Measurements from ENCODE around the gene C16orf96. TPM values are rescaled to one million over a fixed set of nuclear protein-coding genes. Genes with fewer than 3 reads are reported as not detected.
A peak's percentile ranks its signal among the peaks of the same experiment; 100 is the strongest.

Gene C16orf96
- total RNA-seq, 2 experiments from 2014 or later: 0.14 TPM; not detected in 1

DNA sequence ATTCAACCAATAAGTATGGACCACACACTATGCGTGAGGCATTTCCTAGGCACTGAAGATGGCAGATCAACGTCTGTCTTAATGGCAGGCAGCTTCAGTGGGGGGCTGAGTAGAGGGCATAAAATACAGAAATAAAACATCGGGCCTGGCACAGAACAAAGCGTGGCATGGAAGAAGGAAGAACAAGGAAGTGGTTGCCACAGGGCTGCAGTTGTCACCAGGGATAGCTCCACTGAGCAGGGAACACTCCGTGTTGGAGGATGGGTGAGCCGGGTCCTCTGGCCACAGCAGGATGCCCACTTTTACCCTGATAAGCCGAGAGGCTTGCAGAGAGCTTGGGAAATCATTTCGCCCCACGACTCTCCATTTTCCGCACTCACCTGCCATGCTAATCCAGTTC is 23.9 kb upstream of the C16orf96 start:
- Mint-ChIP-seq H3K9me3 (ENCODE audit: low read depth) (no peaks in the 10 kb centered on the region), H3K4me1 (peaks cover 61% of the 10 kb centered on the region), H3K4me3 (no peak overlapping the region), H3K36me3 (peaks cover 7% of the 10 kb centered on the region), H3K27ac (no peak overlapping the region), H3K27me3 (no peaks in the 10 kb centered on the region)
- CTCF ChIA-PET: interaction anchor here (1.0 to 3.0 kb wide), 5 partner anchors 17 to 53 kb away, joined by 3 to 14 read pairs (median 4); no protein-coding TSS in a partner anchor
- no peak for DNase-seq
- no peak for ATAC-seq

DNA sequence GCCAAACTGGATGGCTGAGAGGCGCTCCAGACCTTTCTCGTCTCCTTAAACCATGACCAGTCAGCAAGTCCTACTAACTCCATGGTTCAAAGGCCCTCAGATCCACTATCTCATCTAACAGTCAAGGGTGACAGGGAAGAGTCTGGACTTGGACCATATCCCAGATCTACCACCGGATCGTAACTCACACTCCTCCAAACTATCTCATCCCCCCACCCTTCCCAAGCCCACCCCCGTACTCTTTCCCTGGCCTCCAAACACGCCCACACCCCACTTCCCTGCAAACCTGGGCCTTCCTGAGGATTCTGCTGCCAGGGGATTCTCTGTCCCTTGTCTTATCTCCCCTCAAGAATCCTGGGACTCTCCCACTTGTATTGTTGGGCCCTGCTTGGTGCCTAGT is 22.6 kb upstream of the C16orf96 start:
- H3K27me3 Mint-ChIP-seq: no peaks in the 10 kb centered on the region
- CTCF ChIA-PET: interaction anchor here (1.0 to 3.0 kb wide), 3 partner anchors 16 to 28 kb away, joined by 4 to 14 read pairs (median 6); no protein-coding TSS in a partner anchor
- H3K4me3 Mint-ChIP-seq: no peak overlapping the region

DNA sequence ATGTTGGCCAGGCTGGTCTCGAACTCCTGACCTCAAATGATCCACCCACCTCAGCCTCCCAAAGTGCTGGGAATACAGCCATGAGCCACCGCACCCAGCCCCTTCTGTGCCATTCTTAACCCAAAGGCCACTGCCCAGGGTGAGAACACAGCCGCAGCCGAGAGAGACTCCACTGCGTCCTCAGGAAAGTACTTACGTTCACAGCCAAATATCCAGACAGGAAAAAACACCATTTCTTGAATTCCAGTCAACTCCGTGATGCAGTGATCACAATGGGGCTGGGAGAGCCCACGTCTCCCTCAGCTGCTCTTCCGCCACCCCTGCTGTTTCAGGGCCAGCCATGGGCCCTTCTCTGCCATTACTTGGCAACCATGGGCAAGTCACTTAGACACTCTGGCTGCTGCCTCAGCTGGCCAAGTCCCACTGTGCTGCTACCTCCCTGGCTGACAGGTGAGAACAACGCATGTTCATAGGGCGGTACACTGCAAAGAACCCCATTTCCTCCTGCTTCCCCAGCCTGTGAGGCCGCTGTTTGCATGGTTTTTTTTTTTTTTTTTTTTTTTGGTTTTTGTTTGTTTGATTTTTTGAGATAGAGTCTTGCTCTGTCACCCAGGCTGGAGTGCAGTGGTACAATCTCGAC is 21.9 kb upstream of the C16orf96 start:
- no peaks in the 10 kb centered on the region for H3K27me3 Mint-ChIP-seq
- no peaks in the 10 kb centered on the region for H3K9me3 Mint-ChIP-seq (ENCODE audit: low read depth)
- peaks cover 53% of the 10 kb centered on the region for H3K4me1 Mint-ChIP-seq
- DNase-seq (no peak), ATAC-seq (no peak)
- peaks cover 9% of the 10 kb centered on the region for H3K36me3 Mint-ChIP-seq
- CTCF ChIA-PET: interaction anchor here (3.3 kb wide), 1 partner anchor 13 kb away, joined by 22 read pairs; no protein-coding TSS in a partner anchor
- no peak overlapping the region for H3K27ac Mint-ChIP-seq
- no peak overlapping the region for H3K4me3 Mint-ChIP-seq

More for the DNA sequence above, 22.6 kb upstream of the C16orf96 start:
- H3K4me1 Mint-ChIP-seq: peaks cover 55% of the 10 kb centered on the region
- DNase-seq: no peak
- ATAC-seq: no peak
- H3K36me3 Mint-ChIP-seq: peaks cover 7% of the 10 kb centered on the region
- no peak overlapping the region for H3K27ac Mint-ChIP-seq
- H3K9me3 Mint-ChIP-seq (ENCODE audit: low read depth): no peaks in the 10 kb centered on the region

DNA sequence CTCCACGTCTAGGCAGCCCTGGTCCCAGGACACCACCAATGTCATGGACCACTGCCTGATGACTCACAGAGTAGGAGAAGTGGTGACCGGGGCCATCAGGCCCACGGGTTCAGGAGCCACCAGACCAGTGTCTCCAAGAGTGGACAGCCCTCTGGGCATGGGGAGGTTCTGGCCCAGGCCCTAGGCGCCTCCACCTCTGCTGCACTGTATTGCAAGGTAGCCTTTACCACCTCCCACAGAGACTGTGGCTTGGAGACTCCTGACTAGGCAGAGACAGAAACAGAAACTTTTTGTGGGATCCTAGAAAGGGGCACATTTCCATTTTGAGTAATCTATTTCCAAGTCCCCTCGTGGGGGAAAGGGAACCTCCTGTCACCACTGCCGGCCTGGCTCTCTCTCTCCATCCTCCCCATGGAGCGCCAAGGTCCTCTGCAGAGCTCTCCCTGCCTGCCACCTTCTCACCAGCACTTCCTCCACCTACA is 20.5 kb upstream of the C16orf96 start:
- ATAC-seq (peak; percentile 21), DNase-seq (peak; percentile 47)
- H3K4me1 Mint-ChIP-seq: peaks cover 43% of the 10 kb centered on the region
- H3K9me3 Mint-ChIP-seq (ENCODE audit: low read depth): peaks cover 6% of the 10 kb centered on the region
- no peaks in the 10 kb centered on the region for H3K27me3 Mint-ChIP-seq
- H3K4me3 Mint-ChIP-seq: peak overlapping the region; percentile 10
- peak overlapping the region; percentile 52 for H3K27ac Mint-ChIP-seq
- H3K36me3 Mint-ChIP-seq: peaks cover 16% of the 10 kb centered on the region
- CTCF ChIA-PET: interaction anchor here (0.8 to 3.3 kb wide), 6 partner anchors 10 to 60 kb away, joined by 3 to 22 read pairs (median 4); partner anchors contain the start of gene HMOX2

DNA sequence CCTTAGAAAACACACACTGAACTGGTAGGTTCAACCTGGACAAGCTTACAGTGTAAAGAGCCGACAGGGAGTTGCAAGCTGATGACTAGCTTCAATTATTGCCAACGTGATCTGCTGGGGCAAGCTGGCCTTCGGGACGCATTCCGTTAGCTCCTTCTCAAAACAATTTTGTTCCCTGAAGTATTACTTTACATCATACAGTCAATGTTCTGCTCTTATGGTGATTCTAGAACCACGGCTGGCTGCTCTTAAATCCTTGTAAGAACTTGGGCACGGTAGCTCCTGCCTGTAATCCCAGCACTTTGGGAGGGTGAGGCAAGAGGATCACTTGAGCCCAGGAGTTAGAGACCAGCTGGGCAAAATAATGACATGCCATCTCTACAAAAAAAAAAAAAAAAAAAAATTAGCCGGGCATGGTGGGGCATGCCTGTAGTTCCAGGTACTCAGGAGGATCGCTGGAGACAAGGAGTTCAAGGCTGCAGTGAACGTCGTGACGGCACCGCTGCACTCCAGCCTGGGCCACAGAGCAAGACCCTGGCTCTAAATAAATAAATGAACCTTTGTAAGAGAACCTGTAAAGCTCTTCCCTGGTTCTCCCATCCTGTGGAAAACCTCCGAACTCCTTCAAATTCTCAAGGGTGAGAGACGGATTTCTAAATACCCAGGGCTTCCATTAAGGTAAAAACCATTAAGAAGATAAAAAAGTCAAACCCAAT is 19.6 kb upstream of the C16orf96 start:
- ATAC-seq: no peak
- peak overlapping the region; percentile 44 for H3K27ac Mint-ChIP-seq

DNA sequence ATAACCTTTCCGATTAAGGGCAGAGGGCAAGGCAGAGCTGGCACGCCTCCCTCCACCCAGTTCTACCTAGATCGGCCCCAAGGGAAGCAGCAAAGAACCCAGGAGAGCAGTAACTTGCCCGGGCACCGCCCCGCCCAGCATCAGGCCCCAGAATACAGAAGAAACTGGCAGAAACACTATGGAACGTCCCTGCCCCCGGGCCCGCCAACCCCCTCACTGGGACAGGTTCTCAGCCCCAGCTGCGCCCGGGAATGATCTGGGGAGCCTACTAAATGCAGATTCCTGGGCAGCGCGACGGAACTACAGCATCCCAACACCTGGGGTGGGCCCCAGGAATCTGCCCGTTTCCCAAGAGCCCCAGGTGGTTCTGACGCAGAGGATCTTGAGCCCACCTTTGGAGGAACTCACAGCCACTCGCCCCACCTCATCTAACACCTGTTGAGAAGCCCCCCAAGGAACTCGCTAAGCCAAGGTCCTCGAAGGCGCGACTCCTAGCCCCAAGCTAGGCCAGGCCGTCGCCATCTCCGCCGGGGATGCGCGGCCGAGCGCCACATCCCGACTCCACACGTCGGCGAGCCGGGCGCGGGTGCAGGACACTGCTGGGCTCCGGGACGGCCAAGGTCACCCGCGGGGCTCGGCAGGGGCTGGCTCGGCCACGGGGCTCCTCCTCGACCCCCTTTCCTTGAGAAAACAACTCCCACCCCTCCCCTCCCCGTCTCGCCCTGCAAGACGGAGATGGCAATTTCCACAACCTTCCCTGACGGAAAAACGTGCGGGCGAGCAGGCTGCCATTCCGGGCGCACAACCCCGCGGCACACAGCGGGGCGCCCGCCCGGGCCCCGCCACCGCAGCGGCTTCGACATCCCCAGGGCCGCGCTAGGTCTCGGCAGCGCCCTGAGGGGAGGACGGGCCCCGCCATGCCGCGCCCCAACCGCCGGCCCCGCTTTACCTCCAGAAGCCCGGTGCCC is 18.5 kb upstream of the C16orf96 start:
- Mint-ChIP-seq H3K4me3 (peak overlapping the region; percentile 65), H3K4me1 (peaks cover 39% of the 10 kb centered on the region), H3K9me3 (ENCODE audit: low read depth) (peaks cover 9% of the 10 kb centered on the region), H3K36me3 (peaks cover 13% of the 10 kb centered on the region), H3K27me3 (no peaks in the 10 kb centered on the region), H3K27ac (peak overlapping the region; percentile 44)
- CTCF ChIA-PET: interaction anchor here (1.0 to 3.3 kb wide), 8 partner anchors 8 to 86 kb away, joined by 3 to 22 read pairs (median 10); partner anchors contain the start of gene MGRN1
- ATAC-seq: peak; percentile 46
- no peak for DNase-seq

More for the DNA sequence above, 19.6 kb upstream of the C16orf96 start:
- CTCF ChIA-PET: interaction anchor here (0.8 to 3.3 kb wide), 6 partner anchors 11 to 61 kb away, joined by 3 to 22 read pairs (median 4); partner anchors contain the start of gene HMOX2
- peak overlapping the region; percentile 65 for H3K4me3 Mint-ChIP-seq
- H3K36me3 Mint-ChIP-seq: peaks cover 16% of the 10 kb centered on the region
- no peaks in the 10 kb centered on the region for H3K27me3 Mint-ChIP-seq
- peaks cover 9% of the 10 kb centered on the region for H3K9me3 Mint-ChIP-seq (ENCODE audit: low read depth)
- DNase-seq: no peak
- H3K4me1 Mint-ChIP-seq: peaks cover 43% of the 10 kb centered on the region

DNA sequence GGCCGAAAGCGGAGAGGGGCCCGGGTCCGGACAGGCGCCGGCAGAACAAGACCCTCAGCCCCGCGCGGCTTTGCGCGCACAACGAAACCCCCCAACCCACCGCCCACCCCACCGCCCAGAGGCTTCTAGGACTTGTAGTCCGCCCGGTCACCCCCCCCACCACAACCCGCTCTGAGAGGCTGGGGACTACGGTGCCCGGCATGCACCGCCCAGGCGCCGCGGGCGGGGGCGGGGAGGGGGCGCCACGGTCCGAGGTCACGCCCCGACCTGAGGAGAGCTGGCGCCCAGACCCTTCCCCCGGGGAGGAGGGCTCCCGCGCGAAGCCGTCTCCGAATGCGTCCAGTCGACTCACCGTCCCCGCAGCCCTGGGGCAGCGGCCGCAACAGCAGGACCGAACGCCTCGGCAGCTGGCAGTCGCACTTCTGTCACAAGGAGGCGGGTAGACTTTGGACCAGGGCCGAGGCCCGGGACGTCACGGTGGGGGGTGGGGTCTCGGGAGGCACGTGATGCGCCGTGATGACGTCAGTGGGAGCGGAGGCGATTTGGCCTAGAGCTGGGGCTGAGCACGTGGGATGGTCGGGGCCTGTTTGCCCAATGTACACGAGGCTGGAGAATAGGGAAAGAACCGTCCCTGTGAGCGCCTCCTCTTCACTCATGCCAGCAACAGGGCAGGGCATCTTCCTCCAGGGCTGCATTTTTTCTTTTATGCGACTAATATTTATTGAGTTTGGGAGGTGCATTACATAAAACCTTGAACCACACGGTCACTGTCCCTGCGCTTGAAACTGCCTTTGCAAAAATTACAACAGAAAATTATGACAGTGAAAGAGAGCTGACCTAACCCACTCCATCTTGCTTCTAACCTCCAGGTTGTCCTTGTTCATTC is 17.5 kb upstream of the C16orf96 start, which contains the start of gene CDIP1:
CDIP1 (minus strand) TSS at position 424 of the 886 bp plus-strand sequence. CDS start 24,643 bp downstream, outside the sequence.
- Mint-ChIP-seq H3K36me3 (peaks cover 13% of the 10 kb centered on the region), H3K9me3 (ENCODE audit: low read depth) (peaks cover 9% of the 10 kb centered on the region), H3K27me3 (no peaks in the 10 kb centered on the region), H3K4me1 (peaks cover 37% of the 10 kb centered on the region), H3K27ac (peak within 1 kb of the TSS; percentile 72), H3K4me3 (peak within 1 kb of the TSS; percentile 67)
- DNase-seq (peak; percentile 97), ATAC-seq (peak; percentile 85)
- CTCF ChIA-PET: interaction anchor here (0.6 to 3.3 kb wide), 9 partner anchors 9 to 85 kb away, joined by 3 to 17 read pairs (median 6); partner anchors contain the start of gene MGRN1

DNA sequence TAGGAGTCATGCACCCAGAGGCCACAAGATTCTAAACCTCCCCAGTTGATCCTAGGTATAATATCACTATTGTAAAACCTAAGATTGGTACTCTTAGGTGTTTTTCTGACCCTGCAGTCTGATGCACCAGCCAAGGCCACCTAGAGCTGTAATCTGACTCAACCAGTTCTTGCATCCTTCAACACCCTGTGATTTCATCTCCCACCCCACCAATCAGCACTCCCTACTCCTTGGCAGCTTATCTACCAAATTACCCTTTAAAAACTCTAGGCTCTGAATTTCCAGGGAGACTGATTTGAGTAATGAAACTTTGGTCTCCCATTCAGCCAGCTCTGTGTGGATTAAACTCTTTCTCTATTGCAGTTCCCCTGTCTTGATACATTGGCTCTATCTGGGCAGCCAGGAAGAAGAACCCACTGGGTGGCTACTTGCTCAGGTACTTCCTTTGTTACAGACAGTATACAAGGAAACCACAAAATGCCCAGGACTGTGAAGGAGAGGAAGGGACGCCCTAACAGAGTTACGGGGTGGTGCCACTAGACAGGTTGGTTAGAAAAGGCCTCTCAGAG is 16.3 kb upstream of the C16orf96 start:
- DNase-seq (no peak), ATAC-seq (no peak)
- no peak overlapping the region for H3K27ac Mint-ChIP-seq
- peaks cover 12% of the 10 kb centered on the region for H3K36me3 Mint-ChIP-seq
- H3K9me3 Mint-ChIP-seq (ENCODE audit: low read depth): peaks cover 9% of the 10 kb centered on the region
- H3K27me3 Mint-ChIP-seq: peaks cover 2% of the 10 kb centered on the region
- peaks cover 32% of the 10 kb centered on the region for H3K4me1 Mint-ChIP-seq
- CTCF ChIA-PET: interaction anchor here (1.5 to 3.3 kb wide), 4 partner anchors 9 to 62 kb away, joined by 4 to 17 read pairs (median 10); no protein-coding TSS in a partner anchor
- H3K4me3 Mint-ChIP-seq: no peak overlapping the region

DNA sequence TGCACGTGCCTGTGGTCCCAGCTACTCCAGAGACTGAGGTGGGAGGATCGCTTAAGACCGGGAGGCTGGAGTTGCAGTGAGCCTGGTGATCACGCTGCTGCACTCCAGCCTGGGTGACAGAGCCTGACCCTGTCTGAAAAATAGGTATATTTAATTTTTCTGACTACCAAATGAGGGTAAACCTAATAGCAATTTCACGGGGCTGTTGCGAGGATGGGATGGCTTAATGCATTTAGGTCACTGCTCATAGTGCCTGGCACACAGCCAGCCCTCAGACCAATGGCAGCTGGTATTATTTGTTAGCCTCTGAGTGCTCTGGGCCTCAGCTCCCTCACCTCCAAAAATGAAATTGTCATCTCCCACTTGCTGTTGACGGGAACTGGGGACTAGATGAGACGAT is 11.7 kb upstream of the C16orf96 start:
- ATAC-seq: no peak
- H3K9me3 Mint-ChIP-seq (ENCODE audit: low read depth): peaks cover 9% of the 10 kb centered on the region
- H3K27ac Mint-ChIP-seq: no peak overlapping the region
- H3K4me1 Mint-ChIP-seq: peaks cover 5% of the 10 kb centered on the region
- H3K27me3 Mint-ChIP-seq: peaks cover 3% of the 10 kb centered on the region
- peaks cover 7% of the 10 kb centered on the region for H3K36me3 Mint-ChIP-seq
- no peak overlapping the region for H3K4me3 Mint-ChIP-seq
- DNase-seq: no peak
- CTCF ChIA-PET: interaction anchor here (1.0 to 1.7 kb wide), 2 partner anchors 38 to 53 kb away, joined by 3 read pairs; no protein-coding TSS in a partner anchor

DNA sequence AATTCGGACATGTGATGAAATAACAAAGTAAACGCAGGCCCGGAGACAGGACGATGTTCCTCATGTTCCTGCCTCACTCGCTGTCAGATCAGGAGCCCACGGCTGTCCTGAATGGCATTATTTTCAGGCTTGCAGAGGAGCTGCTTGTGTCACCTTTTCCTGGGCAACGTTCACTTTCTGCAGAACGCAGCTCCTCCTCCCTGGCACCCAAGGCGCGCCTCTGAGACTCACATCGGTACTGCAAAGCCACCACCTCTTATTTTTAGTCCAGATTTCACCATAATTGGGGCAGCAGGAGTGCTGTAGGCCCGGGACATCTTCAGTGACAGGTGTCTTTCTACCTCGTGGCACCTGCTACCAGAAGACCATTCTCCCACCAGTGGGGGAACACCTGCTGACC is 8.0 kb upstream of the C16orf96 start:
- H3K27me3 Mint-ChIP-seq: peaks cover 7% of the 10 kb centered on the region
- DNase-seq (no peak), ATAC-seq (no peak)
- peaks cover 5% of the 10 kb centered on the region for H3K4me1 Mint-ChIP-seq
- peak overlapping the region; percentile 56 for H3K27ac Mint-ChIP-seq
- no peak overlapping the region for H3K4me3 Mint-ChIP-seq
- H3K9me3 Mint-ChIP-seq (ENCODE audit: low read depth): no peaks in the 10 kb centered on the region
- no peaks in the 10 kb centered on the region for H3K36me3 Mint-ChIP-seq
- CTCF ChIA-PET: interaction anchor here (0.5 to 6.7 kb wide), 29 partner anchors 7 to 408 kb away, joined by 3 to 136 read pairs (median 4); partner anchors contain the start of genes CDIP1, CORO7, HMOX2 and MGRN1

DNA sequence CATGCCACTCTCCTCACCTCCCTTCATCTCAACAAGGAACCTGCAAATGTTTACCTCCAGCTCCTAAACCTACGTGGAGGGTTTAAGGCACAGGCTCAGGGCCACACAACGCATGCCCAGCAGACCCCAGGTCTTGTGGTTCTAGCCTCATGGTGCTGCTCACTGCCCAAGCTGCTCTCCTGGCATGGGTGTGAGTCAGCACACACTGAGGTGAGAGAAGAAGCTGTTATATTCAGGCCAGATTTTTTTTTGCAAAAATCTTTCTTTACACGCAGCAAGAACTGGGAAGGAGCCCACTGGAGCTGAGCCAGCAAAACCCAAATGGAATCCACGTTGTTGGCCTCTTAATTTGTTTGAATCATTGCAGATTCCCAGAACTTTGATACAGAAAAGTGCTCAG is 5.5 kb upstream of the C16orf96 start:
- CTCF ChIA-PET: interaction anchor here (0.7 to 6.7 kb wide), 9 partner anchors 11 to 405 kb away, joined by 3 to 136 read pairs (median 14); no protein-coding TSS in a partner anchor

More for the DNA sequence above, 5.5 kb upstream of the C16orf96 start:
- DNase-seq (no peak), ATAC-seq (no peak)
- Mint-ChIP-seq H3K4me3 (no peak overlapping the region), H3K27ac (no peak overlapping the region), H3K36me3 (no peaks in the 10 kb centered on the region), H3K27me3 (peaks cover 4% of the 10 kb centered on the region), H3K4me1 (peaks cover 5% of the 10 kb centered on the region), H3K9me3 (ENCODE audit: low read depth) (no peaks in the 10 kb centered on the region)

Measured in activated CD8-positive, alpha-beta memory T cell treated with anti-CD3 and anti-CD28 coated beads, Interleukin-2, amount 10 ng/mL, durations not matched to agents 7 days and 5 days (primary cell).